Bronchial epithelial cell (primary cell): ENCODE data around the gene SAMD5. TPM values are rescaled to one million over a fixed set of nuclear protein-coding genes. Genes with fewer than 3 reads are reported as not detected.

Experiments
- DNase-seq: peaks from one replicate; pipeline ENCODE4 v3.0.0-alpha.2; 2010; ENCODE audit warnings: low read depth
- FAIRE-seq: peaks from 2 replicates; lab custom pipeline; 2011; peaks lifted over from hg19 to GRCh38; lab: Jason Lieb, UNC
- H3K27me3 ChIP-seq: 2 replicates; pipeline ENCODE4 v1.5.1; 2011; ENCODE audit warnings: low read length; ENCODE audit not compliant: control insufficient read depth, insufficient read depth
- H3K36me3 ChIP-seq: 2 replicates; pipeline ENCODE4 v1.5.1; 2011; ENCODE audit warnings: low read length; ENCODE audit not compliant: control insufficient read depth, insufficient read depth
- H3K4me3 ChIP-seq: 2 replicates; pipeline ENCODE4 v1.5.1; 2011; ENCODE audit warnings: mild to moderate bottlenecking, low read depth, low read length, control low read depth
- total RNA-seq: library from RNA; depleted of rRNA; stranded (reverse); fragments of >200 nt; gene quantifications from 2 replicates; pipeline ENCODE4 v1.2.1, GENCODE V29; 2014
- TF ChIP-seq, protein P1 (sequence below): IDR thresholded peaks from 2 replicates; pipeline ENCODE4 v1.5.1; 2011; ENCODE audit warnings: mild to moderate bottlenecking, moderate library complexity, low read length, control low read depth, inconsistent platforms; ENCODE audit not compliant: insufficient read depth, severe bottlenecking

SAMD5 gene
- total RNA-seq, 1 donor from 2014 or later = 2.6 TPM

DNA sequence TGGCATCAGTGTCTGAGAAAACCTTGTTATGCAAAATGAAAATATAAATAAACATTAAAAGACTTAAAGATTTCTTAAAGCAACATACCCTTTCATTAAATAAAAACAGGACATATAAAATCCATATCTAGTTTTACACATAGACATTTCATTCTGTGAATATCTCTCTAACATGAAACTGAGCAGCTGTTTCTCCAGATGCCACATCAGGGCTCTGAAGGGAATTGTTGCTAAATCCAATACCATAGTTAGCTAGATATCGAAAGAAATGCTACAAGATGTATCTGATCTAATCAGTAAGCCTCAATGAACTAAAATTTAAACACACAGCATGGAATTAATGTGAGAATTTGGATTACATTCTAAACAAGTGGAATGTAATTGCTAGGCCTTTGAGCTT is 74.5 kb downstream of the SAMD5 start:
- Histone ChIP-seq H3K27me3 (no peaks in the 10 kb centered on the region), H3K36me3 (no peaks in the 10 kb centered on the region), H3K4me3 (no peak overlapping the region)
- no peak for DNase-seq
- FAIRE-seq = no peak
- TF ChIP-seq, protein P1, sequence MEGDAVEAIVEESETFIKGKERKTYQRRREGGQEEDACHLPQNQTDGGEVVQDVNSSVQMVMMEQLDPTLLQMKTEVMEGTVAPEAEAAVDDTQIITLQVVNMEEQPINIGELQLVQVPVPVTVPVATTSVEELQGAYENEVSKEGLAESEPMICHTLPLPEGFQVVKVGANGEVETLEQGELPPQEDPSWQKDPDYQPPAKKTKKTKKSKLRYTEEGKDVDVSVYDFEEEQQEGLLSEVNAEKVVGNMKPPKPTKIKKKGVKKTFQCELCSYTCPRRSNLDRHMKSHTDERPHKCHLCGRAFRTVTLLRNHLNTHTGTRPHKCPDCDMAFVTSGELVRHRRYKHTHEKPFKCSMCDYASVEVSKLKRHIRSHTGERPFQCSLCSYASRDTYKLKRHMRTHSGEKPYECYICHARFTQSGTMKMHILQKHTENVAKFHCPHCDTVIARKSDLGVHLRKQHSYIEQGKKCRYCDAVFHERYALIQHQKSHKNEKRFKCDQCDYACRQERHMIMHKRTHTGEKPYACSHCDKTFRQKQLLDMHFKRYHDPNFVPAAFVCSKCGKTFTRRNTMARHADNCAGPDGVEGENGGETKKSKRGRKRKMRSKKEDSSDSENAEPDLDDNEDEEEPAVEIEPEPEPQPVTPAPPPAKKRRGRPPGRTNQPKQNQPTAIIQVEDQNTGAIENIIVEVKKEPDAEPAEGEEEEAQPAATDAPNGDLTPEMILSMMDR = no peak

DNA sequence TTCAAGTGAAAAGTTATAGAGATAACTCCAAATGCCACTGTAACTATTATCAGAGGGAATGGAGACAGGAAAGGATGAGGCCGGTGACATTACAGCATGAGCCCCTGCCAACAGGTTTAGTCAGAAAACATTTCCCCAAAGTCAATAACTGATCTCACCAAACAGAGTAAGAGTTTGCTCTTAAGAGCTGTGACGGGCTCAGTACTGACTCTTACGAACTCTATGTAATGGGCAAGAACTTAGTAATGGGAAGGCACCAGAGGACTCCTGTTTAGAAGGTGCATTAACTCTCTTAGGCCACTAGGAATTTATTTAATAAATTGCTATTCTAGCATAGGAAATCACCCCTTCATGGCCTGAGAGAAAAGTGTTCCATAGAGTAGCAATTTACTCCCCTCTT is 76.8 kb downstream of the SAMD5 start:
- Histone ChIP-seq H3K27me3 (no peaks in the 10 kb centered on the region), H3K36me3 (no peaks in the 10 kb centered on the region), H3K4me3 (no peak overlapping the region)
- TF ChIP-seq, protein P1 = no peak
- FAIRE-seq = no peak
- no peak for DNase-seq

DNA sequence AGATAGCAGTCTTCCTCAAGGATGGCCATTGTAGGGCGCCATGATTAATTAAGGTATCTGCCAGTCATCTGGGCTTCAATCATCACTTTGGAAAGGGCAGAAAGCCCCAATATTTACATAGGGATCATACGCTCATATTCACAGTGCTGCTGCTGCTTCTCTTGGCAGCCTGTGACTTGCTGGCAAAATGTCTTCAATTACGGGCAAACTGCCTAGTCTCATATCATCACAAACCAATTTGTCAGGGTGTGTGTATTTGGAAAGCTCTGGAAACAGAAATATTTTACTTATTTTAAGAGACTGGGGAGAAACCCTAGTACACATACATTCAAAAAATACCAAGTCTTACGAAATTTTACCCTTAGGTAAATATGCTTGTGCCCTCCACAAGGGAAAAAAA is 77.6 kb downstream of the SAMD5 start:
- TF ChIP-seq, protein P1 = no peak
- FAIRE-seq (no peak), DNase-seq (peak; percentile 28)
- no peaks in the 10 kb centered on the region for H3K36me3 ChIP-seq
- H3K27me3 ChIP-seq = no peaks in the 10 kb centered on the region
- no peak overlapping the region for H3K4me3 ChIP-seq

DNA sequence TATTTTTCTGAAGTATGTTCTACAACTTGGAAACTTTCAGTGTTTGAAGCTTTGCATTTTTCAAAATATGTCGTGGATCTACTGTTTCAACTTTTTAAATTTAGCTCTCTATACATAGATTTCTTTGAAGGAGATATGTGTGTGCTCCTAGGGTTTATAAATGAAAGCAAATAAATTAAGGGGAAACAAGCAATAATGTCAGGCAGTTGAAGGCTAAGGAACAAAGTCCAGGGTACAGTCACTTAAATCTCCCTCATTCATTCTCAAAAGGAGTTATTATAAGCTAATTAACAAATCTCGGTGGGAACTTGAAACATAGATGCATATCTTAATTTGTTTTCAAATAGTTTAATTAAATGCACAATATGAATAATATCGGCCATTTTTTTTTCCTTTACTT is 79.4 kb downstream of the SAMD5 start:
- FAIRE-seq (no peak), DNase-seq (no peak)
- TF ChIP-seq, protein P1 = no peak

DNA sequence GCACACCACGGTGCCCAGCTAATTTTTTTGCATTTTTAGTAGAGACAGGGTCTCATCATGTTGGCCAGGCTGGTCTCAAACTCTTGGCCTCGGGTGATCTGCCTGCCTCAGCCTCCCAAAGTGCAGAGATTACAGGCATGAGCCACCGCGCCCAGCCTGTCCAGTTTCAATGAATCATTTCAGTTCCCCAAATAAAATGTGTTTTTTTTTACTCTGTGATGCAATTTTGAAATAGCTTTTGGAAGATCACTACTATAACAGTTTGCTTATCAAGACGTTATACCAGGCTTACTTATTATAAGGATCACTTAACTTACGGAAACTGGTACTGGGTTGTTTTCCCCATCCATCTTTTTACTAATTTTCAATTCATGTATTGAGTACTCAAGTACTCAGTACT is 80.0 kb downstream of the SAMD5 start:
- TF ChIP-seq, protein P1 = no peak
- FAIRE-seq (no peak), DNase-seq (no peak)
- H3K4me3 ChIP-seq = no peak overlapping the region
- no peaks in the 10 kb centered on the region for H3K36me3 ChIP-seq
- H3K27me3 ChIP-seq = no peaks in the 10 kb centered on the region

More for the DNA sequence above, 79.4 kb downstream of the SAMD5 start:
- no peaks in the 10 kb centered on the region for H3K27me3 ChIP-seq
- no peak overlapping the region for H3K4me3 ChIP-seq
- no peaks in the 10 kb centered on the region for H3K36me3 ChIP-seq

DNA sequence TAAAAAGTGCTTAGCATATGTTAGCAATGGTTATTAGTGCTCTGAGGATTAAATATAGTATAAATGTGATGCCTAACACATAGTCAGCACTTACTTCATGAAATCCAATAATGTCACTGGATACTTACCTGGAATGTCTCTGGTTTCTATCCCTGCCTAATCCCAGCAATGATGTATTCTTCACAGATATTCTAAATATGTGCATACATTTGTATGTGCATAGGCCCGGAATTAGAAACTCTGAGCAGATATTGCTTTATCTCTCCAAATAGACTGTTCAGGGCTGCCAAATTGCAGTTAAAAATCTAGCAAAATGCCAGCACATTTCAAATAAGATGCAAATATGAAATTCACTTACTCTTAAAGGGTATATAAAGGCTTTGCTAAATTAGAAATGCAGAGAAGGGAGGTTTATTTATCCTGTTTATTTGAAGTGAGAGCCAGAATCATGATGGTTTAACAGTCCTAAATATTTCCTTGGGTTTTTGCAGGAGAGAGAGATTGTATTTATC is 81.3 kb downstream of the SAMD5 start:
- FAIRE-seq = no peak
- TF ChIP-seq, protein P1 = no peak
- Histone ChIP-seq H3K27me3 (no peaks in the 10 kb centered on the region), H3K36me3 (no peaks in the 10 kb centered on the region), H3K4me3 (no peak overlapping the region)
- DNase-seq = no peak
